KMS-11 (cell line): Measurements from ENCODE around the gene DIRAS1.
A peak's percentile ranks its signal among the peaks of the same experiment; 100 is the strongest.

Source experiments
- H2AFZ ChIP-seq: fragments of 200-600 bp; sonication (generic); 2 replicates; pipeline ENCODE4 v1.6.1; 2016; ENCODE audit warnings: antibody characterized with exemption, mixed run types, low read depth
- H3K27ac ChIP-seq: fragments of 200-600 bp; sonication (generic); 2 replicates; pipeline ENCODE4 v1.6.1; 2016; ENCODE audit warnings: mild to moderate bottlenecking, mixed run types
- H3K27me3 ChIP-seq: fragments of 200-600 bp; sonication (generic); 2 replicates; pipeline ENCODE4 v1.6.1; 2017; ENCODE audit warnings: mild to moderate bottlenecking, low read depth, mixed run types, moderate library complexity; ENCODE audit not compliant: insufficient read depth
- H3K36me3 ChIP-seq: fragments of 200-600 bp; sonication (generic); 2 replicates; pipeline ENCODE4 v1.6.1; 2017; ENCODE audit warnings: mild to moderate bottlenecking, mixed run types; ENCODE audit not compliant: insufficient read depth
- H3K4me1 ChIP-seq: fragments of 200-600 bp; sonication (generic); 2 replicates; pipeline ENCODE4 v1.6.1; 2016; ENCODE audit warnings: mild to moderate bottlenecking, low read depth, mixed run types; ENCODE audit not compliant: poor library complexity, severe bottlenecking
- H3K4me2 ChIP-seq: fragments of 200-600 bp; sonication (generic); 2 replicates; pipeline ENCODE4 v1.7.0; 2016; ENCODE audit warnings: mild to moderate bottlenecking, mixed run types
- H3K4me3 ChIP-seq: fragments of 200-600 bp; sonication (generic); IDR thresholded peaks from 2 replicates; pipeline ENCODE4 v1.6.1; 2017; ENCODE audit warnings: low read depth, low read length, mixed read lengths; ENCODE audit not compliant: insufficient read depth
- H3K79me2 ChIP-seq: fragments of 200-600 bp; sonication (generic); 2 replicates; pipeline ENCODE4 v1.6.1; 2016; ENCODE audit warnings: low read depth, mixed run types; ENCODE audit not compliant: insufficient read depth
- H3K9ac ChIP-seq: fragments of 200-600 bp; sonication (generic); 2 replicates; pipeline ENCODE4 v1.6.1; 2016; ENCODE audit warnings: mild to moderate bottlenecking, mixed run types
- H4K20me1 ChIP-seq: fragments of 200-600 bp; sonication (generic); 2 replicates; pipeline ENCODE4 v1.6.1; 2016; ENCODE audit warnings: mild to moderate bottlenecking, mixed run types; ENCODE audit not compliant: insufficient read depth
- TF ChIP-seq, protein P1 (sequence below): fragments of 200-600 bp; sonication (generic); conservative IDR thresholded peaks from 2 replicates; pipeline ENCODE4 v1.6.1; 2017; ENCODE audit warnings: low read depth, mild to moderate bottlenecking, antibody characterized with exemption, low read length, moderate library complexity, mixed read lengths

Gene DIRAS1

DNA sequence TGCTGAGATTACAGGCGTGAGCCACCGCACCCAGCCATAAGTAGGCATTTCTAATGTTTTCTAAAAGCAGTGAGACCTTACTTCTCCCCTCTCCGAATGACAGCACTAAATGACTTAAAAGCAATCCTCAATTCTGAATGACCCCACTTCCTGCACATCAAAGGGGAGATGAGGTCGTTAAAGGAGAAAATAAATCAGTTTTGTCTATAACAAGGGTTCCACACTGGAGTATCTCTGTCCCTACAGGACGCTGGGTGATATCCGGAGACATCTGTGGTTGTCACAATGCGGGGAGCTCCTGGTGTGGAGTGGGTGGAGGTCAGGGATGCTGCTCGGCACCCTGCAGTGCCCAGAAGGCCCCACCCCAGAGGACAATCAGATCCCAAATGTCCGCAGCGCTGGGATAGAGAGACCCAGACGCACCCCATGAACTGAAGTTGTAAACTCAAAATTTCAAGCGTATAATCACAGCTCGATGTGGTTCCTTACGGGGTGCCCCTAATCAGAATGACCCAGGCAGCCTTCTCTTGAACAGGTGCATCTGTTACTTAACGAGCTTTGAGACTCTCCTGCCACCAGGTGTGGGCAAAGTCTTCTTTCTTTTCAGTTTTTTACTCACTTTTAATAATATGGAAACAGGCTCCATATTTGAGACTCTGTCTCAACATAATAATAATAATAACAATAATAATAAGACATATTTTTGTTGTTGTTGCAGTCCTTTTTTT, 21.6 kb downstream of the DIRAS1 start:
- no peaks in the 10 kb centered on the region; the same call in 1 of the 2 replicates for H3K79me2 ChIP-seq

DNA sequence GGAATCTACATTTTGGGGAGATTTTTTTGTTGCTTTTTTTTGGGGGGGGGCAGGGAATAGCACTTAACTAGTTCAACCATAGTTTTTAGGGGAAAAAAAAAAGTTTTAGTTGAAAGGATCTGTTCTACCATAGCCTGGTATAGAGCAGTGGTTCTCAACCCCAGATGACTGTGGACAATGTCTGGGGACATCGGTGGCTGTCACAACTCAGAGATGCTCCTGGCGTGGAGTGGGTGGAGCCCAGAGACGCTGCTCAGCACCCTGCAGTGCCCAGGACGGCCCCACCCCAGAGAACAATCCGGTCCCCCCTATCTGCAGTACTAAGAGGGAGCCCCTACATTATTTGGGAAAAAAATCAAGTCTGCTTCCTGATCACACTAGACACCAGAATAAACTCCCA, 27.0 kb downstream of the DIRAS1 start:
- no peak overlapping the region for H3K27ac ChIP-seq
- no peaks in the 10 kb centered on the region for H3K36me3 ChIP-seq
- no peak overlapping the region for H3K9ac ChIP-seq
- no peaks in the 10 kb centered on the region for H3K27me3 ChIP-seq
- H4K20me1 ChIP-seq, result no peaks in the 10 kb centered on the region
- H3K4me1 ChIP-seq, result peaks cover 21% of the 10 kb centered on the region
- TF ChIP-seq, protein P1, sequence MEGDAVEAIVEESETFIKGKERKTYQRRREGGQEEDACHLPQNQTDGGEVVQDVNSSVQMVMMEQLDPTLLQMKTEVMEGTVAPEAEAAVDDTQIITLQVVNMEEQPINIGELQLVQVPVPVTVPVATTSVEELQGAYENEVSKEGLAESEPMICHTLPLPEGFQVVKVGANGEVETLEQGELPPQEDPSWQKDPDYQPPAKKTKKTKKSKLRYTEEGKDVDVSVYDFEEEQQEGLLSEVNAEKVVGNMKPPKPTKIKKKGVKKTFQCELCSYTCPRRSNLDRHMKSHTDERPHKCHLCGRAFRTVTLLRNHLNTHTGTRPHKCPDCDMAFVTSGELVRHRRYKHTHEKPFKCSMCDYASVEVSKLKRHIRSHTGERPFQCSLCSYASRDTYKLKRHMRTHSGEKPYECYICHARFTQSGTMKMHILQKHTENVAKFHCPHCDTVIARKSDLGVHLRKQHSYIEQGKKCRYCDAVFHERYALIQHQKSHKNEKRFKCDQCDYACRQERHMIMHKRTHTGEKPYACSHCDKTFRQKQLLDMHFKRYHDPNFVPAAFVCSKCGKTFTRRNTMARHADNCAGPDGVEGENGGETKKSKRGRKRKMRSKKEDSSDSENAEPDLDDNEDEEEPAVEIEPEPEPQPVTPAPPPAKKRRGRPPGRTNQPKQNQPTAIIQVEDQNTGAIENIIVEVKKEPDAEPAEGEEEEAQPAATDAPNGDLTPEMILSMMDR, result no peak
- no peaks in the 10 kb centered on the region for H3K79me2 ChIP-seq
- H3K4me3 ChIP-seq, result no peak overlapping the region
- H2AFZ ChIP-seq, result no peak overlapping the region
- H3K4me2 ChIP-seq, result no peak overlapping the region

More for the DNA sequence above, 21.6 kb downstream of the DIRAS1 start:
- Histone ChIP-seq H3K27me3 (no peaks in the 10 kb centered on the region), H2AFZ (peak overlapping the region; percentile 19; the same call in 1 of the 2 replicates), H3K36me3 (no peaks in the 10 kb centered on the region), H3K4me2 (peak overlapping the region; percentile 61), H3K4me3 (no peak overlapping the region), H3K4me1 (peaks cover 42% of the 10 kb centered on the region), H4K20me1 (no peaks in the 10 kb centered on the region), H3K27ac (peak overlapping the region; percentile 65), H3K9ac (peak overlapping the region; percentile 32; the same call in 1 of the 2 replicates)
- TF ChIP-seq, protein P1, result no peak

DNA sequence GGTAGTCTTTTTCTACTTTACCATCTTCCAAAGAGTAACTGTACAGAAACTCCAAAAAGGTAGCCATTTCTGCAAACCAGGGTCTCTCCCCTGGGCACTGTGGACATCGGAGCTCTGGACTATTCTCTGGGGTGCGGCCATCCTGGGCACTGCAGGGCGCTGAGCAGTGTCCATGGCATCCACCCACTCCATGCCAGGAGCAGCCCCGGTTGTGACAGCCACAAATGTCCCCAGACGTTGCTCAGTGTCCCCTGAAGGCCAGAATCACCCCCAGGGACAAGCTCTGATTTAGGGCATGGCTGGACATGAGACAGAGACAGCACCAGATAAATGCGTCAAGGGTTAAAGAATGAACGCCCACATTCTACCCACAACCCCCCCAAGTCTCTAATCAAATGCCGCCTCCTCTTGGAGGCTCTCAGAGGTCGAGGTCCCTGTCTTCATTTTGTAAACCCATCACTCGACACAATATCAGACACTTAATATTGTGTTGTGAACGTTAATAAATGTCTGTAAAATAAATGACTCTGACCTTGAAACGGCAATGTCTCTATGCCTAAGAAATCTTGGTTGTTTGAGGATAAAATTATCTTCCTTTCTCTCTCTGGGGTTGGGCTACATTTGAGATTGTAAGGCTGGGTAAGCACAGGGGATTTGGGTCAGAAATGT, 27.5 kb downstream of the DIRAS1 start:
- Histone ChIP-seq H3K36me3 (no peaks in the 10 kb centered on the region), H3K9ac (no peak overlapping the region), H4K20me1 (no peaks in the 10 kb centered on the region), H3K4me1 (peaks cover 16% of the 10 kb centered on the region), H3K27ac (no peak overlapping the region), H3K4me3 (no peak overlapping the region), H3K79me2 (no peaks in the 10 kb centered on the region), H3K27me3 (no peaks in the 10 kb centered on the region), H3K4me2 (no peak overlapping the region), H2AFZ (no peak overlapping the region)
- TF ChIP-seq, protein P1, result no peak

DNA sequence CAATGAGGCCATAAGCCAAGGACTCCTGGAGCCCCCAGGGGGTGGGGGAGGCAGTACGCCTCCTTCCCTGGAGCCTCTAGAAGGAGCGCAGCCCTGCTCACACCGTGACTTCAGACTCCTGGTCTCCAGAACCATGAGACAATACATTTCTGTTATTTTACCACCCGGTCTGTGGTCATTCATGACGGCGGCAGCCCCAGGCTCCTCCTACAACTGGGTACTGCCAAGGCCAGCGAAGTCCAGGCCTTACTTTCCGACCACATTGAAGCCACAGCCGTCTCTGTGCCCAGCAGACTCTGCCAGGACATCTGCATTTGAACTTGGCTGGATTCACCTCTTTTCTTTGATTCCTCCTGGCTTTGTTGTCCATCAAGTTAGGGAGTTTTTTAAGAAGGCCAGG, 29.2 kb downstream of the DIRAS1 start:
- TF ChIP-seq, protein P1, result no peak
- H2AFZ ChIP-seq, result no peak overlapping the region
- no peak overlapping the region for H3K4me2 ChIP-seq
- no peak overlapping the region for H3K4me3 ChIP-seq
- no peaks in the 10 kb centered on the region for H3K79me2 ChIP-seq
- H3K27me3 ChIP-seq, result no peaks in the 10 kb centered on the region
- H3K36me3 ChIP-seq, result no peaks in the 10 kb centered on the region
- H3K9ac ChIP-seq, result no peak overlapping the region
- H4K20me1 ChIP-seq, result no peaks in the 10 kb centered on the region
- no peaks in the 10 kb centered on the region for H3K4me1 ChIP-seq
- H3K27ac ChIP-seq, result no peak overlapping the region
